ENCODE results near the gene C17orf107.

C17orf107 gene

DNA sequence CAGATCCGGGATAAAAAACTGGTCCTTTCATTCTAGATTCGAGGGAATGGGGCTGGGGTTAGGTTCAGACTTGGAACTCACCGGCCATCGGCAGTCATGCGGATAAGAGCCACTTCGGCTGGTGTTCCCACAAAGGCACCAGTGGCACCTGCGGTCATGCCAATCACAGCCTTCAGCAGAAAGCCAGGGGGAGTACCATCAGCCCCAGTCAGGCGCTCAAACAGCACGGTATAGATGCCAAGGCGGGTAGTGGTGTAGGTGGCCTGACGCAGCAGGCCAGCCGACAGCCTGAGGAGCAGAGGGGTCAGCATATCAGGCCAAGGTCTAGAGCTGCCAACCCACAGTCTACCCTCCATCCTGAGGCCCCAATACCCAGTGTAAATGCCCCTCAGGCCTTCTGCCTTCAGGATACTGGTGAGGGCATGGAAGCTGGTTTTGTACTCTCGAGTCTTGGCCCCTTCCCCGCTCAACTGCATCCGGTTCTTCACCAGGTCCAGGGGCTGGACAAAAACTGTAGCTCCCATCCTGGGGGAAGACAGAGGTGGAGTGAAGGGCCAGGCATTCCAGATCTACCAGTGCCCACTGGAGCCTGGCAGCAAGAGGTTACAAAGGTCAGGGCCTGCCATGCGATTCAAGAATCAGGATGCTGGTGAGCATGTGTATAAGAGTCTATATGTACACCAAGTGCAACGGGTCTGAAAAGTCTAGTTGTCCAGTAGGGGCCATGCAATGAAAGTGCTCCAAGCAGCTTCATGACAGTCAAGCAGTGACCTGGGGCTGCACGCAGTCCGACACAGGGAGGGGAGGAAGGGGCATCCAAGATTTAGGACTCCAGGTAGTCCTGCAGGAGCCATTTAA is 39.6 kb downstream of the C17orf107 start:
- Histone ChIP-seq H3K9me3 (ENCODE audit: insufficient read depth, low read length) (no peaks in the 10 kb centered on the region), H2AFZ (ENCODE audit: low read depth, low read length) (no peak overlapping the region), H3K27me3 (ENCODE audit: low read depth, low read length) (no peaks in the 10 kb centered on the region), H3K9ac (ENCODE audit: low read length) (peak overlapping the region; percentile 97), H4K20me1 (ENCODE audit: insufficient read depth, low read length) (peaks cover 3% of the 10 kb centered on the region; the same call in 1 of the 2 replicates), H3K79me2 (ENCODE audit: low read length) (peaks cover 53% of the 10 kb centered on the region), H3K4me3 (ENCODE audit: low read length) (peak overlapping the region; percentile 98), H3K36me3 (replicated peaks; ENCODE audit: low read depth, low read length) (peaks cover 29% of the 10 kb centered on the region), H3K4me1 (ENCODE audit: low read length) (peaks cover 17% of the 10 kb centered on the region), H3K4me2 (ENCODE audit: low read length) (peak overlapping the region; percentile 99), H3K27ac (ENCODE audit: low read length) (peak overlapping the region; percentile 90)
- TF ChIP-seq, protein P1, sequence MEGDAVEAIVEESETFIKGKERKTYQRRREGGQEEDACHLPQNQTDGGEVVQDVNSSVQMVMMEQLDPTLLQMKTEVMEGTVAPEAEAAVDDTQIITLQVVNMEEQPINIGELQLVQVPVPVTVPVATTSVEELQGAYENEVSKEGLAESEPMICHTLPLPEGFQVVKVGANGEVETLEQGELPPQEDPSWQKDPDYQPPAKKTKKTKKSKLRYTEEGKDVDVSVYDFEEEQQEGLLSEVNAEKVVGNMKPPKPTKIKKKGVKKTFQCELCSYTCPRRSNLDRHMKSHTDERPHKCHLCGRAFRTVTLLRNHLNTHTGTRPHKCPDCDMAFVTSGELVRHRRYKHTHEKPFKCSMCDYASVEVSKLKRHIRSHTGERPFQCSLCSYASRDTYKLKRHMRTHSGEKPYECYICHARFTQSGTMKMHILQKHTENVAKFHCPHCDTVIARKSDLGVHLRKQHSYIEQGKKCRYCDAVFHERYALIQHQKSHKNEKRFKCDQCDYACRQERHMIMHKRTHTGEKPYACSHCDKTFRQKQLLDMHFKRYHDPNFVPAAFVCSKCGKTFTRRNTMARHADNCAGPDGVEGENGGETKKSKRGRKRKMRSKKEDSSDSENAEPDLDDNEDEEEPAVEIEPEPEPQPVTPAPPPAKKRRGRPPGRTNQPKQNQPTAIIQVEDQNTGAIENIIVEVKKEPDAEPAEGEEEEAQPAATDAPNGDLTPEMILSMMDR (IDR thresholded peaks at IDR 0.05; ENCODE audit: low read depth, low read length): no peak
- TF ChIP-seq EZH2phosphoT487 (IDR thresholded peaks at IDR 0.05; ENCODE audit: low read depth): no peak

DNA sequence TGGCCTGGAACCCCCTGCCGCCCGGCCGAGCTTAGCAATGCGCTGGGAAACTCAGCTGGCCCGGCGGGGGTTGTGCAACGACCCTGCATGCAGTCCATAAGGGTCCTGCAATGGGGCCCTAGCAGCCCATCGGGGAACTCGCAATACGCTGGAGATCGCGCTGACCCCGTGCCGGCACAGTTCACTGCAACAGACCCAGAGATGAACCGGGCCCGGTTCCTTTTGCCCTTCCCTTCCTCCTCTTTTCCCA is 40.1 kb downstream of the C17orf107 start:
- H3K9me3 ChIP-seq (ENCODE audit: insufficient read depth, low read length): no peaks in the 10 kb centered on the region
- H3K9ac ChIP-seq (ENCODE audit: low read length): peak overlapping the region; percentile 97
- H4K20me1 ChIP-seq (ENCODE audit: insufficient read depth, low read length): peaks cover 7% of the 10 kb centered on the region
- peaks cover 58% of the 10 kb centered on the region for H3K79me2 ChIP-seq (ENCODE audit: low read length)
- no peaks in the 10 kb centered on the region for H3K27me3 ChIP-seq (ENCODE audit: low read depth, low read length)
- peak overlapping the region; percentile 98 for H3K4me3 ChIP-seq (ENCODE audit: low read length)
- peak overlapping the region; percentile 99 for H3K4me2 ChIP-seq (ENCODE audit: low read length)
- peaks cover 23% of the 10 kb centered on the region for H3K4me1 ChIP-seq (ENCODE audit: low read length)
- H3K36me3 ChIP-seq (replicated peaks; ENCODE audit: low read depth, low read length): peaks cover 32% of the 10 kb centered on the region
- peak overlapping the region; percentile 90 for H3K27ac ChIP-seq (ENCODE audit: low read length)
- H2AFZ ChIP-seq (ENCODE audit: low read depth, low read length): no peak overlapping the region
- no peak for TF ChIP-seq EZH2phosphoT487 (IDR thresholded peaks at IDR 0.05; ENCODE audit: low read depth)
- TF ChIP-seq, protein P1 (IDR thresholded peaks at IDR 0.05; ENCODE audit: low read depth, low read length): no peak

DNA sequence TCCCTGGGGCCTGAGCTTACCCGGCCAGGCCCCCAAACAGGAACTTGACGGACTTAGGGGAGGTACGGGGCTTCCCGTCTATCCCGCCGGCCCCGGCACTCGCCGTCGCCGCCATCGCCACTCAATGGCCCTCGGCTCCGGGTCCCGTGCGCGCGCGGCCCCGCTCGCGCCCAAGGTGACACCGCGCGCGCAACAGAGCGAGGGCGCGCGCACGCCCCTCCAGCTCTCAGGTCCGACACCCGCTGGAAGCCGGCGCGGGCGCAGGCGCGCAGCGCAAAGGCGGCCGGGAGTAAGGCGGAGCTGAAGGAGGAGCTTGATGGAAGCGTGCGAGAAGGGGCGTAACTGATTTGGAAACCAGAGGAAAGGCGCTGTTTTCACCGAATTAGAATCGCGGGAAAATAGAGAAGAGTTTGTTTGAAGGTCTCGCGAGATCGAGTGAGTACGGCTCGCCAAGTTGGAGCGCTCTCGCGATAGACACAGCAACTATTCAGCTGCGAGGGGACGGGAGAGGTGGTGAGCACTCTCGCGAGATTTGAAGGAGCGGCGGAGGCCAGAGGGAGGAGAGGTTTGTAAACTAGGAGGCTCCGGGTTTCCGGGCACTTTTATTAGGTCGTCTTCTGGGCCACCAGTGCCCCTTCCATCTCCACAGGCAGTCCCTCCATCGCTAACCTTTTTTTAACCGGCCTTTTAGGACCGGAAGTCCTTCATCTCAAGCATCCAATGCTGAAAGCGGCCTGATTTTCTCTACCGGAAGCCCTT is 40.6 kb downstream of the C17orf107 start, which contains the start of the genes RNF167 and SLC25A11:
Gene RNF167 (plus strand): TSS at position 473 of the 759 bp plus-strand sequence. CDS start 642 bp downstream, outside the sequence.
Gene SLC25A11 (minus strand): TSS at position 251 of the 759 bp plus-strand sequence. CDS start 136 bp downstream, at position 115.
- Histone ChIP-seq H4K20me1 (ENCODE audit: insufficient read depth, low read length) (peaks cover 12% of the 10 kb centered on the region), H3K4me2 (ENCODE audit: low read length) (peak within 1 kb of the TSS; percentile 99), H3K9ac (ENCODE audit: low read length) (peak within 1 kb of the TSS; percentile 97), H3K9me3 (ENCODE audit: insufficient read depth, low read length) (no peaks in the 10 kb centered on the region), H3K79me2 (ENCODE audit: low read length) (peaks cover 63% of the 10 kb centered on the region), H3K4me3 (ENCODE audit: low read length) (peak within 1 kb of the TSS; percentile 98), H3K27ac (ENCODE audit: low read length) (peak within 1 kb of the TSS; percentile 90), H3K36me3 (replicated peaks; ENCODE audit: low read depth, low read length) (peaks cover 37% of the 10 kb centered on the region), H3K27me3 (ENCODE audit: low read depth, low read length) (no peaks in the 10 kb centered on the region), H3K4me1 (ENCODE audit: low read length) (peaks cover 28% of the 10 kb centered on the region), H2AFZ (ENCODE audit: low read depth, low read length) (peak within 1 kb of the TSS; percentile 18; the same call in 1 of the 2 replicates)
- TF ChIP-seq, protein P1 (IDR thresholded peaks at IDR 0.05; ENCODE audit: low read depth, low read length): no peak
- TF ChIP-seq EZH2phosphoT487 (IDR thresholded peaks at IDR 0.05; ENCODE audit: low read depth): no peak
